ENCODE measurements around the gene MUC16.

MUC16 gene

DNA sequence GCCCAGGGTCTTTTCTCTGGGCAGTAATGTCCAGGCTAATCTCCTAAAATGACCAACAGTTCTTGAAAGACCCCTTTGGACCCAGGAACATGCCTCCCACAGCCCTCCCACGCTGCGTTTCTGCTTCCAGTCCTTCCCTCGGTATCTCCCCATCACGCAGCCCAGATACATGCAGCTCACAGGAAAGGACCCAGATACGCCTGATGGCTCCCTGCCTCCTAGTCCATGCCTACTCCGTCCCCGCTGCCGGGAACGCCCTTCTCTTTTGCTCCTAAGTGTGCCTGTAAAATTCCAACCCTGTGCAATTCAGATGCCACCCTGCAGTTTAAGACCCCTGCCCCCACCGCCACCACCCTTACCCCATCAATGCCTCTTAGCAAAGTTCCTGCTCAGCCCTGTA is 778 bp downstream of the MUC16 start:
- Histone ChIP-seq H3K27ac (no peak overlapping the region), H3K27me3 (no peaks in the 10 kb centered on the region), H3K4me1 (ENCODE audit: control insufficient read depth in 1 of 2, insufficient read depth in 1 of 2, low read depth in 1 of 2, low read length in 1 of 2) (no peaks in the 10 kb centered on the region), H3K9me3 (no peaks in the 10 kb centered on the region), H3K36me3 (no peaks in the 10 kb centered on the region), H3K4me3 (ENCODE audit: low read depth in 1 of 2, low read length in 1 of 2) (no peak overlapping the region)
- TF ChIP-seq, protein P1, sequence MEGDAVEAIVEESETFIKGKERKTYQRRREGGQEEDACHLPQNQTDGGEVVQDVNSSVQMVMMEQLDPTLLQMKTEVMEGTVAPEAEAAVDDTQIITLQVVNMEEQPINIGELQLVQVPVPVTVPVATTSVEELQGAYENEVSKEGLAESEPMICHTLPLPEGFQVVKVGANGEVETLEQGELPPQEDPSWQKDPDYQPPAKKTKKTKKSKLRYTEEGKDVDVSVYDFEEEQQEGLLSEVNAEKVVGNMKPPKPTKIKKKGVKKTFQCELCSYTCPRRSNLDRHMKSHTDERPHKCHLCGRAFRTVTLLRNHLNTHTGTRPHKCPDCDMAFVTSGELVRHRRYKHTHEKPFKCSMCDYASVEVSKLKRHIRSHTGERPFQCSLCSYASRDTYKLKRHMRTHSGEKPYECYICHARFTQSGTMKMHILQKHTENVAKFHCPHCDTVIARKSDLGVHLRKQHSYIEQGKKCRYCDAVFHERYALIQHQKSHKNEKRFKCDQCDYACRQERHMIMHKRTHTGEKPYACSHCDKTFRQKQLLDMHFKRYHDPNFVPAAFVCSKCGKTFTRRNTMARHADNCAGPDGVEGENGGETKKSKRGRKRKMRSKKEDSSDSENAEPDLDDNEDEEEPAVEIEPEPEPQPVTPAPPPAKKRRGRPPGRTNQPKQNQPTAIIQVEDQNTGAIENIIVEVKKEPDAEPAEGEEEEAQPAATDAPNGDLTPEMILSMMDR (IDR thresholded peaks at IDR 0.05) = no peak

DNA sequence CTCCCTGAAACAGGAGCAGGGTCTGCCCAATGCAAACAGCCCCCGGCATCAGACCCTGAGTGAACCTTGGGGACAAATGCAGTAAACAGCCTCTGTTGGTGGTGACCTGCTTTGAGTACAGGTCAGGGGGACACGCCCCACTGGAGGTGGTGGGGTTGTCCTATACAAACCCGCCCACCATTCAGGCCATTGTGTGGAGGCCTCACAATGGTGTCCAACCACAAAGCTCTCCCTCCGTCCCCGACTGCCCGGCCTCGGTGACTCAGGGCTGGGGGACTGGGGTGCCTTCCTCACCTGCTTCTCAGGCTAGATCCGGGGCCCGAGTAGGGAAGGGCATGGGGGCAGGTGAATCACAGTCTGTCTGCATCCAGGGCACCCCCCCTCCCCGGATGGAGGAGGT is 1.5 kb downstream of the MUC16 start:
- Histone ChIP-seq H3K4me1 (ENCODE audit: control insufficient read depth in 1 of 2, insufficient read depth in 1 of 2, low read depth in 1 of 2, low read length in 1 of 2) (no peaks in the 10 kb centered on the region), H3K27me3 (no peaks in the 10 kb centered on the region), H3K27ac (no peak overlapping the region), H3K4me3 (ENCODE audit: low read depth in 1 of 2, low read length in 1 of 2) (no peak overlapping the region), H3K36me3 (no peaks in the 10 kb centered on the region), H3K9me3 (no peaks in the 10 kb centered on the region)
- TF ChIP-seq, protein P1 (IDR thresholded peaks at IDR 0.05) = no peak

DNA sequence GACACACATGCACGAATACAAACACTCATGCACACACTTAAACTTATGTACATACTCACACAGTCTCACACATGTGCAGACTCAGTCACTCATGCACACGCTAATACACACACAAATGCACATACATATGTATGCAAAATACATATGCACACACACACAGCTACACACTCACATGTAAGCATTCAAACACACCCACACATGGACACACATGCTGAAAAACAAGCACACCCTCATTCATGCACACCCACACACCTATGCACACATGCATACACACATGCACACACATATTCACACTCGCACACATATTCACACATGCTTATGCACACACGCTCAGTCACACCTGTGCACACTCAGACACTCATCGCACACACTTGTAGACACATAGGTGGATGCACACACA is 9.3 kb downstream of the MUC16 start:
- Histone ChIP-seq H3K36me3 (no peaks in the 10 kb centered on the region), H3K27ac (no peak overlapping the region), H3K27me3 (no peaks in the 10 kb centered on the region), H3K4me3 (ENCODE audit: low read depth in 1 of 2, low read length in 1 of 2) (no peak overlapping the region), H3K4me1 (ENCODE audit: control insufficient read depth in 1 of 2, insufficient read depth in 1 of 2, low read depth in 1 of 2, low read length in 1 of 2) (no peaks in the 10 kb centered on the region), H3K9me3 (no peaks in the 10 kb centered on the region)
- TF ChIP-seq, protein P1 (IDR thresholded peaks at IDR 0.05) = no peak

DNA sequence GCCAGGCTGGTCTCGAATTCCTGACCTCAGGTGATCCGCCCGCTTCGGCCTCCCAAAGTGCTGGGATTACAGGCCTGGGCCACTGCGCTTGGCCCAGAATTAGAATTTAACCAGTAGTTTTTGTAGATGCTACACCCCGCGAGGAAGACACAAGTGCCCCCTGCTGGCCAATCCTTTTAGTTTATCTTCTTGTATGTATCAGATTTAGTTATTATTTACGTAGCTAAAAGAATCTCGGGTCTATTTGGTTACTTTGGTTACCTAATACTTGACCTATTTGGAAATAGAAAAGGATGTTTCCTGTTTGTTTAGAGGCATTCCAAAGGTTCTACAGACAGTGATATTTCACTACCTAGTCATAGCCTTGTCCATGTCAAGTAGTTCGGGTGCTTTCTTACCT is 22.0 kb downstream of the MUC16 start:
- no peaks in the 10 kb centered on the region for H3K36me3 ChIP-seq
- no peaks in the 10 kb centered on the region for H3K27me3 ChIP-seq
- no peak overlapping the region for H3K27ac ChIP-seq
- H3K4me3 ChIP-seq (ENCODE audit: low read depth in 1 of 2, low read length in 1 of 2) = no peak overlapping the region
- H3K4me1 ChIP-seq (ENCODE audit: control insufficient read depth in 1 of 2, insufficient read depth in 1 of 2, low read depth in 1 of 2, low read length in 1 of 2) = no peaks in the 10 kb centered on the region
- TF ChIP-seq, protein P1 (IDR thresholded peaks at IDR 0.05) = no peak
- H3K9me3 ChIP-seq = no peaks in the 10 kb centered on the region

DNA sequence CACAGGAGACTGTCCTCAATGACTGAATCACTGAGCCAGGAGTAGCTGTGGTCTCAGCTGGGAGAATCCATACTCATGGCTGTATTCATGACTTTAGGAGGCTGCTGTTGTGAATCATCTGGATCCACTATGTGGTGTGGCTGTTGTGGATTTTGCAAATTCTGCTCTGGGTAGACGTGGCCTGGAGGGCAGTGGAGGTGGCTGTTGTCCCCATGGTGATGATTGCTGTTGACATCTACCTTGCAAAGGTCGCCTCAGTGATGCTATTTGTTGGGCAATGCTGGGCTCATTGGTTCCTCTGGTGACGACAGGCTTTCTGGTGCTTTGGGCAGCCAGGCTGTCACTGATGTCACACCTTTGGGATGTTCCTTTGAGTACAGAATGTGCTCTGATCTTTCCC is 23.9 kb downstream of the MUC16 start:
- no peak overlapping the region for H3K27ac ChIP-seq
- H3K4me1 ChIP-seq (ENCODE audit: control insufficient read depth in 1 of 2, insufficient read depth in 1 of 2, low read depth in 1 of 2, low read length in 1 of 2) = no peaks in the 10 kb centered on the region
- TF ChIP-seq, protein P1 (IDR thresholded peaks at IDR 0.05) = no peak
- no peak overlapping the region for H3K4me3 ChIP-seq (ENCODE audit: low read depth in 1 of 2, low read length in 1 of 2)
- no peaks in the 10 kb centered on the region for H3K27me3 ChIP-seq
- H3K9me3 ChIP-seq = no peaks in the 10 kb centered on the region
- H3K36me3 ChIP-seq = no peaks in the 10 kb centered on the region

DNA sequence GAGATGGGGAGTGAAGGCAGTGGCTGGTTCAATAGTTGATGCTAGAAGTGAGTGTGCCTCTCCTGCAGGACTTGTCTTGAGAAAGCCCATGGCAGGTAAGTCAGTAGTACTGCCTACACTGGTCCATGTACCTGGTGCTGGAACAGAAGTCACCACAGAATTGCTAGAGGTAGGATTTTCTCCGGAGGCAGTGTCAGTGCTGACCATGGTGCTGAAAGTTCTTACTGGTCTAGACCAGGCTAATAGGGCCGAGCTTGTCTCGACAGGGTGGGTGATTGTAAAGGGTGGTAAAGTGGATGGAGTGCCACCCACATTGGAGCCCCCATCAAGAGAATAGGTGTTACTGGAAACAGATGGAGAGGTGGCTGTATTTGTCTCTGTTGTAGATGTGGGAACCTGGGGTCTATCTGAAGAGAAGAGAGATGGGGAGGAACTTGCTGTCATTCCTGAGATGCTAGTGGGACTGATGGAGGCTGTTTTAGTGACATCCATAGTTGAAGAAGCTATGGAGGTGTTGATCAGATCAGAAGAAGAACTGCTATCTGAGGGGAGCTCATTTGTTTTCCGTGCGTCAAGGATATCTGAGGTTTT is 36.6 kb downstream of the MUC16 start:
- H3K4me1 ChIP-seq (ENCODE audit: control insufficient read depth in 1 of 2, insufficient read depth in 1 of 2, low read depth in 1 of 2, low read length in 1 of 2) = no peaks in the 10 kb centered on the region
- H3K4me3 ChIP-seq (ENCODE audit: low read depth in 1 of 2, low read length in 1 of 2) = no peak overlapping the region
- H3K9me3 ChIP-seq = no peaks in the 10 kb centered on the region
- TF ChIP-seq, protein P1 (IDR thresholded peaks at IDR 0.05) = no peak
- no peaks in the 10 kb centered on the region for H3K27me3 ChIP-seq
- no peak overlapping the region for H3K27ac ChIP-seq
- H3K36me3 ChIP-seq = no peaks in the 10 kb centered on the region

Data from neutrophil (primary cell).